Small intestine (tissue), 7 donors: ENCODE results near the gene NRROS. TPM values are rescaled to one million over a fixed set of nuclear protein-coding genes. Genes with fewer than 3 reads are reported as not detected.
"Not testable (repeated sequence)": the region's sequence is repeated elsewhere in the genome, so short reads cannot be mapped to it uniquely, and the experiment has no call there.

Source experiments
- DNase-seq, 2 donors: peaks; one replicate each; pipeline versions ENCODE4 v3.0.0 to v3.0.0-alpha.2; 2013
- FAIRE-seq: peaks from 2 replicates; lab custom pipeline; 2012; peaks lifted over from hg19 to GRCh38; lab: Jason Lieb, UNC
- H3K27ac ChIP-seq, 3 donors: one replicate each; pipeline ENCODE4 v1.5.1; 2013; ENCODE audit warnings: low read length in 2 of 3, mild to moderate bottlenecking in 2 of 3, control low read depth in 1 of 3, inconsistent platforms in 1 of 3, low read depth in 1 of 3, moderate library complexity in 1 of 3
- H3K27me3 ChIP-seq, 3 donors: one replicate each; pipeline ENCODE4 v1.6.1; 2013; ENCODE audit warnings: low read length in 3 of 3, inconsistent platforms in 1 of 3; ENCODE audit not compliant: control insufficient read depth in 3 of 3, insufficient read depth in 3 of 3
- H3K36me3 ChIP-seq, 3 donors: one replicate each; pipeline ENCODE4 v1.6.1; 2013; ENCODE audit warnings: low read length in 3 of 3, inconsistent platforms in 1 of 3, low read depth in 1 of 3, mild to moderate bottlenecking in 1 of 3, moderate library complexity in 1 of 3; ENCODE audit not compliant: control insufficient read depth in 3 of 3, insufficient read depth in 2 of 3
- H3K4me1 ChIP-seq, 3 donors: one replicate each; pipeline ENCODE4 v1.6.1; 2013; ENCODE audit warnings: low read length in 2 of 3, inconsistent platforms in 1 of 3, low read depth in 1 of 3, mild to moderate bottlenecking in 1 of 3, moderate library complexity in 1 of 3; ENCODE audit not compliant: control insufficient read depth in 3 of 3, insufficient read depth in 2 of 3
- H3K4me3 ChIP-seq, 3 donors: one replicate each; pipeline ENCODE4 v1.5.1; 2013; ENCODE audit warnings: low read length in 3 of 3, control low read depth in 1 of 3, inconsistent platforms in 1 of 3, low read depth in 1 of 3, mild to moderate bottlenecking in 1 of 3, moderate library complexity in 1 of 3
- H3K9me3 ChIP-seq, 2 donors: one replicate each; pipeline ENCODE4 v1.6.1; 2013; ENCODE audit warnings: low read depth in 1 of 2, low read length in 1 of 2; ENCODE audit not compliant: control insufficient read depth in 2 of 2, insufficient read depth in 1 of 2
- WGBS, 3 donors: extraction: QIAGEN DNeasy Blood & Tissue Kit; methylation state at CpG; one replicate each; pipeline ENCODE4 v1.1.7; 2013; 5-methylcytosine and 5-hydroxymethylcytosine counted together
- polyA plus RNA-seq, 4 donors: library from polyadenylated mRNA; stranded (reverse) in 3 of 4; unstranded in 1 of 4; fragments of 200-250 nt in 3 of 4; fragments of 120-200 nt in 1 of 4; gene quantifications; one replicate each; pipeline versions ENCODE4 v1.2.1 to v1.2.3, GENCODE V29; 2013
- donor health status: healthy with polysubstance abuse.
- donor health status: control.
- donor health status: control.
- donor health status: Bipolar disorder and iron deficiency.
- donor health status: healthy.

Gene NRROS
- polyA plus RNA-seq, 4 donors = 0.54 to 4.1 (median 1.5) TPM; not detected in 1

DNA sequence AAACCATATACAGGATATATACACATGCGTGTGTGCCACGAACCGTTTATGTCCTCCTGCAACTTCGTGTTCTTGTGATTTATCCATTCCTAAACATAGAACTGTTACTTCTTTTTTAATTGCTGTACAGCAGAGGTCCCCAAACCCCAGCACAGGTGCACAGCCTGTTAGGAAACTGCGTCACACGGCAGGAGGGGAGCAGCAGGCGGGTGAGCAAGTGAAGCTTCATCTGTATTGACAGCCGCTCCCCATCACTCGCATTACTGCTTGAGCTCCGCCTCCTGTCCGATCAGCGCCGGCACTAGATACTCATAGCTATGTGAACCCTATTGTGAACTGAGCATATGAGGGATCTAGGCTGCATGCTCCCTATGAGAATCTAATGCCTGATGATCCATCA, 34.9 kb upstream of the NRROS start:
- FAIRE-seq (no peak), DNase-seq (no peak)
- H3K27me3 ChIP-seq = no peaks in the 10 kb centered on the region
- no peaks in the 10 kb centered on the region for H3K36me3 ChIP-seq
- WGBS, 3 donors = 29 to 45% (median 36%) methylated on average over 13 of the region's 13 CpGs
- H3K9me3 ChIP-seq = peaks cover 0 to 2% of the 10 kb centered on the region in 2 donors
- peaks cover 0 to 2% (median 0%) of the 10 kb centered on the region in 3 donors for H3K4me1 ChIP-seq
- H3K27ac ChIP-seq = no peak overlapping the region
- no peak overlapping the region for H3K4me3 ChIP-seq

DNA sequence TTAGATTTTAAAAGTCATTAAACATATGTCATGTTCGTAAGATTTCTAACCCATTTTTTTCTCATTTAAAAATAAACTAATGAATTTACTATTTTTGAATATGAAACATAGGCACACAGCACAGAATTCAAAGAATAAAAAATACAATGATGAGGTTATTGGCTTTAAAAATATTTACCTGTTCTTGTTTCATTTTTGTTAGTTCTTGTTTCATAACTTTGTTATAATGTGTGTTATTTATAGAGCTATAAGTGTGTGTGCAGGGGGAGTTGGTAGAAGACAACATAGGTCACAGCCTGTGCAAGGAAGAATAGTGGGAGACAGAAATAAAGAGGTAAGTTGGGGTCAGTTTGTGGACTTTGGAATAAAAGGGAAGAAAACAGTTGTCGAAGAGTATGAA, 30.8 kb upstream of the NRROS start:
- FAIRE-seq = no peak
- Histone ChIP-seq H3K27ac (no peak overlapping the region), H3K4me3 (no peak overlapping the region), H3K27me3 (no peaks in the 10 kb centered on the region), H3K4me1 (peaks cover 0 to 2% (median 0%) of the 10 kb centered on the region in 3 donors), H3K36me3 (no peaks in the 10 kb centered on the region), H3K9me3 (peaks cover 0 to 2% of the 10 kb centered on the region in 2 donors)
- no peak for DNase-seq
- 76 to 91% (median 84%) methylated on average over 2 of the region's 2 CpGs for WGBS, 3 donors

DNA sequence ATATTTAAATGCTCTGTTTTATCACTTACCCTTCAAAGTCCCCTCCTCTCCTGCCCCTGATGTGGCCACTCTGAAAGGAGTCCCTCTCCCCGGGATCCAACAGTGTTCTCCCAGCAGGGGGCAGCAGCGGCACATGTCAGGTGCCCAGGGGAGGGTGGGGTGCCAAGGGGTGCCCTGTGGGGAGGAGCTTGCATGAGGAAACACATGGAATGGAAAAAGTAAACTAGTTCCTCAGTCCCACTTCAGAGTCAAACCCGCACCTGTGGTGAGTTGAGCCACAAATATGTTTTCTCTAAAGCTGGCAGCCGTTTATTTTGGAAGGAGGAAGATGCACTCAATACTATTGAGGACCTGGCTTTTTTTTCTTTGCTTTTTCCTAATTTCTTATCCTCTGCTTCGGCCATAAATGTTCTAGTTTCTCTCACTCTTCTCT, 30.1 kb upstream of the NRROS start:
- no peaks in the 10 kb centered on the region for H3K27me3 ChIP-seq
- DNase-seq (peak; percentile 89 to 92), FAIRE-seq (no peak)
- H3K27ac ChIP-seq = no peak overlapping the region
- peaks cover 0 to 2% (median 0%) of the 10 kb centered on the region in 3 donors for H3K4me1 ChIP-seq
- H3K4me3 ChIP-seq = peak overlapping the region in 1 of 3 donors; percentile 13
- H3K36me3 ChIP-seq = no peaks in the 10 kb centered on the region
- 7 to 19% (median 13%) methylated on average over 5 of the region's 5 CpGs for WGBS, 3 donors
- H3K9me3 ChIP-seq = peaks cover 0 to 2% of the 10 kb centered on the region in 2 donors

DNA sequence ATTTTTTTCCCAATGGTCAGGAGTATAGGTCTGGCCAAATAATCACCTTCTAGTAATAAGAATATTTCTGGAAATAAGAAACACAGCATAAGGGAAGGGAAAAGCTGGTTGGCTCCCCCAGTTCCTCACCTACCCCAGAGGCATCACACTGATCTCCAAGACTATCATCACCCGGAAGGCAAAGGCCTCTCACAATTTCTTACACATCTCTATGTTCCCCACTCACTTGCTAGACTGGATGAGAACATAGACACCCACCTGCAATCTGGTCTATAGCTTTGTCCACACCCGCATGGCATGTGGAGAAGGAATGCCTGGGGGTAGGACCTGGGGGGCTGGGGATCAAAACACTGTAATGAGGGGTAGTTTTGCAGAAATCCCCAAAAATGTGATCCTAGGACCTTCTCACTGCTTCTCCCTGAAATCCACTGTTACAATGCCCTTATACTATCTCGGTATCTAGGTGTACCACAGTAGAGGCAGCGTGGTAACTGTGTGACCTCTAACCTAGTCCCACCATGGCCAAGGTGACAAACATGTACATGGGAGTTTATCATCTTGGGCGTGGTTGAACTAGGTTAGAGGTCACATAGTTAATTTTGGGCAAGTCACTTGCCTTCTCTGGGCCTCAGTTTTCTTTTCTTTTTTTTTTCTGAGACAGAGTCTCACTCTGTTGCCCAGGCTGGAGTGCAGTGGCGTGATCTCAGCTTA, 29.5 kb upstream of the NRROS start:
- FAIRE-seq (no peak), DNase-seq (no peak)
- 72 to 80% (median 74%) methylated on average over 6 of the region's 6 CpGs for WGBS, 3 donors
- H3K9me3 ChIP-seq = peaks cover 0 to 2% of the 10 kb centered on the region in 2 donors
- no peaks in the 10 kb centered on the region for H3K27me3 ChIP-seq
- no peak overlapping the region for H3K4me3 ChIP-seq
- H3K4me1 ChIP-seq = peaks cover 0 to 2% (median 0%) of the 10 kb centered on the region in 3 donors
- H3K36me3 ChIP-seq = no peaks in the 10 kb centered on the region
- H3K27ac ChIP-seq = no peak overlapping the region

DNA sequence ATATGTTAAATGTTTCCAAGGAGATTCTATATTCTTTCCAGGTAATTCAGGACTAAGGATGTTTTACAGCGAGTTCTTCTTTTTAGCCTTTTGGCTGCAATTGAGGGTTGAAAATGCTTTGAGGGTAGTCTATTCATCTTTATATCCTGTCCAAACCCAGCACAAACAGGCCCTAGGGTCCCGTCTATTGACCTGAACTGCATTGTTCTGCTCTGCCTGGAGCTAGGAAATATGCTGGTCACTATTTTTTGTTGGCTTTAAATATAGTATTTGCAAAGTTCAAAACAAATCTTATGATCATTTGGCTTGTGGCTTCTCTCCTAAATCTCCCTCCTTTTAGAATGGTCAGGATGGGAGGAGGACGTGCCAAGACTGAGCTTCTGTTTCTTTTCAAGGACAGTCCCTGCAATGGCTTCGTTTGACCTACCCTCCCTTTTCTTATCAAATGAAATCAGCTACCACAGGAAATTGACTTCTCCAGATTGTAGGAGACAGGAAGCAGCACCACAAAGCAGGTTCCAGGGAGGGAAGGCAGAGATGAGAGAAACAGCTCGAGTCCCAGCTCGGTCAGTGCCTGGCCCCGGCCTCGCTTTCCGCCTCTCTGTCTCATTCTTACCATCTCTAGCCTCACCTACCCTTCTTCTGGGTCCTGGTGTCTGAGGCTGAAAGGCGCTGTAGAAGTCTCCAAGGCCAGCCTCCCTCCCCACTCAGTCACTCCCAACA, 27.6 kb upstream of the NRROS start:
- 62 to 79% (median 71%) methylated on average over 10 of the region's 10 CpGs for WGBS, 3 donors
- Histone ChIP-seq H3K27ac (peak overlapping the region in 2 of 3 donors; percentile 19 to 64), H3K9me3 (peaks cover 0 to 2% of the 10 kb centered on the region in 2 donors), H3K27me3 (no peaks in the 10 kb centered on the region), H3K36me3 (no peaks in the 10 kb centered on the region), H3K4me1 (peaks cover 0 to 2% (median 0%) of the 10 kb centered on the region in 3 donors), H3K4me3 (no peak overlapping the region)
- DNase-seq (no peak), FAIRE-seq (no peak)

DNA sequence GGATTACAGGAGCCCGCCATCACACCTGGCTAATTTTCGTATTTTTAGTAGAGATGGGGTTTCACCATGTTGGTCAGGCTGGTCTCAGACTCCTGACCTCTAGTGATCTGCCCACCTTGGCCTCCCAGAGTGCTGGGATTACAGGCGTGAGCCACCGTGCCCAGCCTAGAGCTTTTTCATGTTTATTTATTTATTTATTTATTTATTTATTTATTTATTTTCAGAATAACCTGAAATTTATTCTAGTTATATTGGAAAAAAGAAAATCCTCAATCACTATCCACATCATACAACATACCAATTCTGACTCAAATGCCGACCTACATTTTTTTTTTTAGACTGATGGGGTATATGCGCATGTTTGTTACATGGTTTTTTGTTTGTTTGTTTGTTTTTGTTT, 24.3 kb upstream of the NRROS start:
- FAIRE-seq, H3K4me3 ChIP-seq, H3K27me3 ChIP-seq, DNase-seq, H3K9me3 ChIP-seq, H3K27ac ChIP-seq, H3K36me3 ChIP-seq: not testable (repeated sequence)
- WGBS, 3 donors = 91 to 95% (median 95%) methylated on average over 6 of the region's 6 CpGs
- H3K4me1 ChIP-seq = peaks cover 0 to 16% (median 0%) of the 10 kb centered on the region in 3 donors

DNA sequence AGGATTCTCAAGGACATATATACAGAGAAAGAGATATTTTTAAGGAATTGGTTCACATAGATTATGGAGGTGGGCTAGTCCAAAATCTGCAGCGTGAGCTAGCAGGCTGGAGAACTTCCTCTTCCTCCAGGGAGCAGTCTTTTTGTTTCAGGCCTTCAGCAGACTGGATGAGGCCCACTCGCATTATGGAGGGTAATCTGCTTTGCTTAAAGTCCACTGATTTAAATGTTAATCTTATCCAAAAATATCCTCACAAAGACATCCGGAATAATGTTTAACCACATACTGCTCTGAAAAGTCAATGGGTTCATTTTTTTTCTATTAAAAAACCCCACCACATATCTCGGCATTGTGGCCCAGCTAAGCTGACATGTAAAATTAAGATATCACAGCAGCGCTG, 22.2 kb upstream of the NRROS start:
- Histone ChIP-seq H3K36me3 (no peaks in the 10 kb centered on the region), H3K4me3 (no peak overlapping the region), H3K4me1 (peaks cover 0 to 19% (median 0%) of the 10 kb centered on the region in 3 donors), H3K27ac (no peak overlapping the region), H3K9me3 (no peaks in the 10 kb centered on the region), H3K27me3 (no peaks in the 10 kb centered on the region)
- no peak for FAIRE-seq
- WGBS, 3 donors = 57 to 67% (median 60%) methylated on average over 5 of the region's 5 CpGs
- peak in 1 of 2 donors; percentile 48 for DNase-seq

DNA sequence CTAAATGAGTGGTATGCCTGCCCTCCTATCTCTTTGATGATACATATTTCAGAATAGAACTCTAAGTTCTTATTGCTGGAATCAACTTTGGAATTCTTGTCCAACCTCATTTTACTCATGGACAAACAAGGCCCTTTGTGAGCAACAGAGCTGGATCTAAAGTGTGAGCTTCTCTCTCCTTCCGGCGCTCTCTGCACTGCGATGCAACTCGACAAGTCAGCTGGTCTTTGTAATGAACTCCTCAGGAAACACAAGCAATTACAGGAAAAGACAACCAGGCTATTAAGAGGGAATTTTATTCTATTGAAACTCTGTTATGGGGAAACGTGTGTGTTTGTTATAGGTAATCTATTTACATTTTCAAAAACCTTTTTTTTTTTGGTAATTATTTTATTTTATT, 20.3 kb upstream of the NRROS start:
- H3K36me3 ChIP-seq = no peaks in the 10 kb centered on the region
- H3K9me3 ChIP-seq = no peaks in the 10 kb centered on the region
- DNase-seq (peak in 1 of 2 donors; percentile 32), FAIRE-seq (no peak)
- 55 to 77% (median 74%) methylated on average over 5 of the region's 5 CpGs for WGBS, 3 donors
- no peak overlapping the region for H3K4me3 ChIP-seq
- H3K27me3 ChIP-seq = no peaks in the 10 kb centered on the region
- H3K27ac ChIP-seq = peak overlapping the region in 2 of 3 donors; percentile 58 to 62
- H3K4me1 ChIP-seq = peaks cover 0 to 19% (median 0%) of the 10 kb centered on the region in 3 donors
